ENCODE data around the gene ZFAND6. TPM values are rescaled to one million over a fixed set of nuclear protein-coding genes. Genes with fewer than 3 reads are reported as not detected.

The ZFAND6 gene
- polyA plus RNA-seq, 3 donors = 41.6 to 106 (median 99.6) TPM

DNA sequence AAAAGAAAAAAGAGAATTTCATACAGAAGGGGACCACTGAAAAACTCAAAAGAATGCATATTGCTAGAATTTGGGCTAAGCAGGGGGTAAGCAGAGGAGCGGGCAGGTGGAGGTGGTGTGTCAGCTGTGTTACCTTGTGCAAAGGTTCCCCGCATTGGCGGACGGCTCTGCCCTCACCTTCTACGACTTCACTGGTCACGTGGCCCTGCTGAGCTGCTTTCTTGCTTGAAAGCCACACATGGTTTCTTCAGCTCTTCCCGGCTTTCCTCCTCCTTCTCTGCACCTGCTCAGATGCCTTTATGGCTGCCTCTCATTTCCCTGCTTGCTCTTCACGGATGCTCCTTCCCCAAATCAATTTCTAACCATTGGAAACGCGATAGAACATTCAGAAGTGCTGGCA is 123.8 kb downstream of the ZFAND6 start:
- no peak overlapping the region for H3K4me3 Mint-ChIP-seq
- H3K79me2 ChIP-seq (ENCODE audit: insufficient read depth, low read length) = no peaks in the 10 kb centered on the region
- H4K20me1 ChIP-seq (ENCODE audit: insufficient read depth, low read length) = no peaks in the 10 kb centered on the region
- intact Hi-C loops (cut with micrococcal nuclease) = no loop called here
- H3K27me3 Mint-ChIP-seq (ENCODE audit: low read depth in 3 of 3) = no peaks in the 10 kb centered on the region
- DNase-seq = no peak
- no peak overlapping the region for H3K4me2 ChIP-seq (replicated peaks; ENCODE audit: extremely low read depth, low read length, poor library complexity, severe bottlenecking)
- H3K9ac ChIP-seq (ENCODE audit: insufficient read depth, low read length, poor library complexity, severe bottlenecking) = no peak overlapping the region
- peak overlapping the region in 1 of 7 donors; percentile 31 for H3K27ac Mint-ChIP-seq
- no peaks in the 10 kb centered on the region for H3K27me3 ChIP-seq (ENCODE audit: control insufficient read depth in 2 of 2, insufficient read depth in 2 of 2, low read length in 2 of 2)
- WGBS (ENCODE audit: insufficient coverage) = 97% methylated on average over 10 of the region's 10 CpGs
- no peaks in the 10 kb centered on the region for H3K4me1 Mint-ChIP-seq
- H2AFZ ChIP-seq (ENCODE audit: insufficient read depth, low read depth, low read length, poor library complexity, severe bottlenecking) = no peak overlapping the region
- TF ChIP-seq, protein P1, sequence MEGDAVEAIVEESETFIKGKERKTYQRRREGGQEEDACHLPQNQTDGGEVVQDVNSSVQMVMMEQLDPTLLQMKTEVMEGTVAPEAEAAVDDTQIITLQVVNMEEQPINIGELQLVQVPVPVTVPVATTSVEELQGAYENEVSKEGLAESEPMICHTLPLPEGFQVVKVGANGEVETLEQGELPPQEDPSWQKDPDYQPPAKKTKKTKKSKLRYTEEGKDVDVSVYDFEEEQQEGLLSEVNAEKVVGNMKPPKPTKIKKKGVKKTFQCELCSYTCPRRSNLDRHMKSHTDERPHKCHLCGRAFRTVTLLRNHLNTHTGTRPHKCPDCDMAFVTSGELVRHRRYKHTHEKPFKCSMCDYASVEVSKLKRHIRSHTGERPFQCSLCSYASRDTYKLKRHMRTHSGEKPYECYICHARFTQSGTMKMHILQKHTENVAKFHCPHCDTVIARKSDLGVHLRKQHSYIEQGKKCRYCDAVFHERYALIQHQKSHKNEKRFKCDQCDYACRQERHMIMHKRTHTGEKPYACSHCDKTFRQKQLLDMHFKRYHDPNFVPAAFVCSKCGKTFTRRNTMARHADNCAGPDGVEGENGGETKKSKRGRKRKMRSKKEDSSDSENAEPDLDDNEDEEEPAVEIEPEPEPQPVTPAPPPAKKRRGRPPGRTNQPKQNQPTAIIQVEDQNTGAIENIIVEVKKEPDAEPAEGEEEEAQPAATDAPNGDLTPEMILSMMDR (IDR thresholded peaks at IDR 0.05) = no peak
- H3K9me3 Mint-ChIP-seq = peaks cover 0 to 2% (median 0%) of the 10 kb centered on the region in 7 donors
- H3K4me3 ChIP-seq (replicated peaks in 1 of 3; ENCODE audit: low read depth in 2 of 3, low read length in 3 of 3) = no peak overlapping the region
- H3K9me3 ChIP-seq (replicated peaks in 1 of 2; ENCODE audit: control insufficient read depth in 1 of 2, insufficient read depth in 1 of 2, low read length in 2 of 2) = no peaks in the 10 kb centered on the region
- H3K4me1 ChIP-seq (ENCODE audit: control insufficient read depth in 1 of 2, insufficient read depth in 2 of 2, low read length in 2 of 2) = no peaks in the 10 kb centered on the region
- no peak overlapping the region for H3K27ac ChIP-seq (ENCODE audit: low read depth in 1 of 2, low read length in 2 of 2)
- H3K36me3 ChIP-seq (replicated peaks in 1 of 2; ENCODE audit: control insufficient read depth in 1 of 2, insufficient read depth in 2 of 2, low read length in 2 of 2) = peaks cover 77 to 99% of the 10 kb centered on the region in 2 donors
- H3K36me3 Mint-ChIP-seq = peaks cover 84 to 94% of the 10 kb centered on the region in 2 donors

DNA sequence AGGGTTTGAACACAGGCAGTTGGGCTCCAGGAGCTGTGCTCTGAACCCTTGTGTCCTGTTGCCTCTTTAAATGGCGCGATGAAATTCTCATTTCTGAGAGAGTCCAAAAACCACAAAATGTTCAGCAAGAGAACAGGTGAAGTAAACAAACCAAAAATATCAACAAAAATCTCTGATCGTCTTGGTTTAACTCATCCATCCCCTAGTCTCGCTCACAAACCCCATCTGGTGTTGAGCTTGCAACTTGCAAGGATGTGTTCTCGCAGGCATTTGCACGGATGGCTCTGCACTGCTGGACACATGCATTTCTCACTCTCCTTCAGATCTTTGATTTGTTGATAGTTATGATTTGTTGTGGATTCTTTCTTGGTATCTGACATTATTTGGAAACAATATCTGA is 124.4 kb downstream of the ZFAND6 start:
- Mint-ChIP-seq H3K4me3 (no peak overlapping the region), H3K9me3 (peaks cover 0 to 2% (median 0%) of the 10 kb centered on the region in 7 donors), H3K27me3 (ENCODE audit: low read depth in 3 of 3) (no peaks in the 10 kb centered on the region), H3K4me1 (no peaks in the 10 kb centered on the region), H3K27ac (peak overlapping the region in 1 of 7 donors; percentile 26), H3K36me3 (peaks cover 83 to 92% of the 10 kb centered on the region in 2 donors)
- no peaks in the 10 kb centered on the region for H3K4me1 ChIP-seq (ENCODE audit: control insufficient read depth in 1 of 2, insufficient read depth in 2 of 2, low read length in 2 of 2)
- no peak overlapping the region for H3K4me3 ChIP-seq (replicated peaks in 1 of 3; ENCODE audit: low read depth in 2 of 3, low read length in 3 of 3)
- no peaks in the 10 kb centered on the region for H3K79me2 ChIP-seq (ENCODE audit: insufficient read depth, low read length)
- intact Hi-C loops (cut with micrococcal nuclease) = no loop called here
- DNase-seq = no peak
- WGBS (ENCODE audit: insufficient coverage) = 94% methylated on average over 2 of the region's 6 CpGs
- no peaks in the 10 kb centered on the region for H3K9me3 ChIP-seq (replicated peaks in 1 of 2; ENCODE audit: control insufficient read depth in 1 of 2, insufficient read depth in 1 of 2, low read length in 2 of 2)
- no peak overlapping the region for H3K4me2 ChIP-seq (replicated peaks; ENCODE audit: extremely low read depth, low read length, poor library complexity, severe bottlenecking)
- H4K20me1 ChIP-seq (ENCODE audit: insufficient read depth, low read length) = no peaks in the 10 kb centered on the region
- H3K27me3 ChIP-seq (ENCODE audit: control insufficient read depth in 2 of 2, insufficient read depth in 2 of 2, low read length in 2 of 2) = no peaks in the 10 kb centered on the region
- TF ChIP-seq, protein P1 (IDR thresholded peaks at IDR 0.05) = no peak
- no peak overlapping the region for H3K27ac ChIP-seq (ENCODE audit: low read depth in 1 of 2, low read length in 2 of 2)
- no peak overlapping the region for H3K9ac ChIP-seq (ENCODE audit: insufficient read depth, low read length, poor library complexity, severe bottlenecking)
- H2AFZ ChIP-seq (ENCODE audit: insufficient read depth, low read depth, low read length, poor library complexity, severe bottlenecking) = no peak overlapping the region
- H3K36me3 ChIP-seq (replicated peaks in 1 of 2; ENCODE audit: control insufficient read depth in 1 of 2, insufficient read depth in 2 of 2, low read length in 2 of 2) = peaks cover 77 to 96% of the 10 kb centered on the region in 2 donors

Data from CD14-positive monocyte (primary cell).